SK-N-SH treated with all-trans-retinoic acid at 6 μM for 48 hours (cell line): ENCODE measurements around the gene LSM3.

Source experiments
- ARNTL ChIP-seq: fragments of 450-650 bp; formaldehyde crosslinking; IDR thresholded peaks from 2 replicates; pipeline ENCODE4 v1.5.0; 2020; ENCODE audit warnings: low read depth, mild to moderate bottlenecking, moderate library complexity, borderline replicate concordance
- PATZ1 ChIP-seq: fragments of 250-450 bp; sonication (Bioruptor Pico); IDR thresholded peaks from 2 replicates; pipeline ENCODE4 v1.8.0; 2020; ENCODE audit warnings: mild to moderate bottlenecking, moderate library complexity, borderline replicate concordance
- POU6F1 ChIP-seq: fragments of 250-450 bp; sonication (Bioruptor Pico); IDR thresholded peaks from 2 replicates; pipeline ENCODE4 v1.8.0; 2021; ENCODE audit warnings: low read depth, mild to moderate bottlenecking, moderate library complexity, borderline replicate concordance
- TCF4 ChIP-seq: fragments of 250-450 bp; sonication (Bioruptor Pico); IDR thresholded peaks from 2 replicates; pipeline ENCODE4 v1.8.0; 2021; ENCODE audit warnings: mild to moderate bottlenecking, moderate library complexity, borderline replicate concordance
- ZNF565 ChIP-seq: fragments of 450-650 bp; formaldehyde crosslinking; conservative IDR thresholded peaks from 2 replicates; pipeline ENCODE4 v1.5.0; 2020; ENCODE audit warnings: low read depth, mild to moderate bottlenecking, moderate library complexity
- TF ChIP-seq, protein P1 (sequence below): fragments of 250-450 bp; sonication (Bioruptor Pico); IDR thresholded peaks from 2 replicates; pipeline ENCODE4 v1.5.1; 2021; ENCODE audit warnings: mild to moderate bottlenecking, moderate library complexity

DNA sequence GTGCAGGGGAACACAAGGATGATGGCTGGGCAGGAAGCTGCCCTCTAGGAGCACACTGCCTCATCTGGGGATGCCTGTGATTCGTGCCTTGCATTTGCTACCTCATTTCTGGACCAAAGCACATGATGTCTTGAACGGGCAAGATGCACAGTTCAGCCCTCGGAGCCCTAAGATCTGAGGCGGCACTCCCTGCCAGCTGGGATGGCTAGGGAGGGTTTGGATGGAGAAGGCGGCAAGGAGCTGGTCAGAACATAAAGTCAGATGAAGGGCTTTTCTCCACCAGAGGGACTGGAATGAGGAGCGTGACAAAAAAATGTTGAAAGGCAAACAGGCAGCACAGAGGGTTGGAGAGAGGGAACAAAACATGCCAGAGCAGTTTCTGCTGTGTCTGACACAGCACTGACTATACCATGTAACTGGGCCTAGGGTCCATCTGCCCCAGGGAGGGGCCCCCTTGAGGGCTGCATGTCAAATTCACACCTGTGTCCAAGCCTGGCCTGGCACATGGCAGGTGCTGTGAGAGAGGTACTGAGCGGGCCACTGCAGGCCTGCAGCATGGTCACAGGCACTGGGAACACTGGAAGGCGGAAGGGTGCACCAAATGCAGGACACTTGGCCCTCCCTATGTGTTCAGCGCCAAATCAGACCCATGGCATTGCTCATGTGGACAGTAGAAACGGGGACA, 32.1 kb upstream of the LSM3 start:
- TF ChIP-seq PATZ1 (CRISPR knock-in tag), result no peak
- TF ChIP-seq, protein P1, sequence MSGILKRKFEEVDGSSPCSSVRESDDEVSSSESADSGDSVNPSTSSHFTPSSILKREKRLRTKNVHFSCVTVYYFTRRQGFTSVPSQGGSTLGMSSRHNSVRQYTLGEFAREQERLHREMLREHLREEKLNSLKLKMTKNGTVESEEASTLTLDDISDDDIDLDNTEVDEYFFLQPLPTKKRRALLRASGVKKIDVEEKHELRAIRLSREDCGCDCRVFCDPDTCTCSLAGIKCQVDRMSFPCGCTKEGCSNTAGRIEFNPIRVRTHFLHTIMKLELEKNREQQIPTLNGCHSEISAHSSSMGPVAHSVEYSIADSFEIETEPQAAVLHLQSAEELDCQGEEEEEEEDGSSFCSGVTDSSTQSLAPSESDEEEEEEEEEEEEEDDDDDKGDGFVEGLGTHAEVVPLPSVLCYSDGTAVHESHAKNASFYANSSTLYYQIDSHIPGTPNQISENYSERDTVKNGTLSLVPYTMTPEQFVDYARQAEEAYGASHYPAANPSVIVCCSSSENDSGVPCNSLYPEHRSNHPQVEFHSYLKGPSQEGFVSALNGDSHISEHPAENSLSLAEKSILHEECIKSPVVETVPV (CRISPR knock-in tag), result no peak
- TF ChIP-seq TCF4, result no peak
- no peak for TF ChIP-seq POU6F1
- TF ChIP-seq ARNTL (CRISPR knock-in tag), result no peak
- TF ChIP-seq ZNF565 (CRISPR knock-in tag), result no peak
